Fibroblast of mammary gland (primary cell): ENCODE results near the gene OR52A1.
"Not testable (repeated sequence)": the region's sequence is repeated elsewhere in the genome, so short reads cannot be mapped to it uniquely, and the experiment has no call there.

Experiments
- DNase-seq: peaks from one replicate; pipeline ENCODE4 v3.0.0-alpha.2; 2010; ENCODE audit warnings: low read depth
- H3K4me3 ChIP-seq: 2 replicates; pipeline ENCODE4 v1.5.1; 2011; ENCODE audit warnings: low read depth, mild to moderate bottlenecking, low read length, moderate library complexity; ENCODE audit not compliant: control insufficient read depth
- CTCF ChIP-seq: conservative IDR thresholded peaks from 2 replicates; pipeline ENCODE4 v1.5.1; 2011; ENCODE audit warnings: low read depth, low read length, inconsistent platforms; ENCODE audit not compliant: control insufficient read depth, insufficient read depth

Gene OR52A1

DNA sequence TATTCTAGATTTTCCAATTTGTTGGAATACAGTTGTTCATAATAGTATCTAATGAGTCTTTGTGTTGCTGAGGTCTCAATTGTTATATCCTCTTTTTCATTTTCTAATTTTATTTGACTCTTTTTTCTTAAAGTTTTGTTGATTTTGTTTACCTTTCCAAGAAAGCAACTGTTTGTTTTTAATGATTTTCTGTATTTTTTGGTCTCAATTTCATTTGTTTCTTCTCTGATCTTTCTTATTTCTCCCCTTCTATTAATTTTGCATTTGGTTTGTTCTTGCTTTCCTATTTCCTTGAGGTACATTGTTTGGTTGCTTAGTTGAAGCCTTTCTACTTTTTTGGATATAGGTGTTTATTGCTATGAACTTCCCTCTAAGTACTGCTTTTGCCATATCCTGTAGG lies 5.2 kb upstream of the OR52A1 start:
- DNase-seq: no peak
- H3K4me3 ChIP-seq: no peak overlapping the region
- no peak for TF ChIP-seq CTCF

DNA sequence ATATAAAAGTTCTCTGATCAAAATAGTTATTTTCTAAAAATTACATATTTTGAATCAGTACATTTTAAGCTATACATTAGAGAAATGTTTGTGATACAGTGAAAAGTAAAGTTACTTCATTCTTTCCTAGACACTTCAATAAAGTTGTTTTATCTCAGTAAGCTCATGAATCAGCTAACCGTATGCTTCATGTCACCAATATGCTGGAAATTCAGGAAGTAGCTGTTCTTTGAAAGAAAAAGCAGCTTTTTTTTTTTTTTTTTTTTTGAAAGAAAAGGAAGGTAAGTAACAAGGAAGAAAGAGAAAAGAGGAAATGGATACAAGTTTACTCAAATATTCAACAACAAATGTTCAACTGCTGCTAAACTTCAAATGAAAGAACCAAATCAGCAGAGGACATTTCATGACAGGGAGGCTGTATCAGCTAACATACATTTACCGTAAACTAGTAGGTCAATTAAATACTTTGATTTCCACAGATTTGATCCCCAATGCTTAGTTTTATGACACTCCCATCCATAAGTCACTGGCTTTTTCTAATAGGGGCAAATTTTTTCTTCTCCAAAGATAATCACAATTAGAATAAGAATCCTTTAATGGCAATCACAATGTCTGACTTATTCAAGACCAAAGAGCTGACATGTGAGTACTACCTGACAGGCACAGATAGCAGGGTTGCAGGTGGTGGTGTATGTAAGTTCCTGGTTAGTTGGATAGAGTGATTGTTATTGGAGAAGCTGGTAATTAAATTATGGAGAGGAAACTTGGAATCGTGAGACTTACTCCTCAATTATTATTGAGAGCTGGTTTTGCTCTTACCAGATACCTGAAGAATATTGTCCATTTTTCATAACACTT lies 754 bp downstream of the OR52A1 start:
- TF ChIP-seq CTCF: no peak
- DNase-seq: no peak
- H3K4me3 ChIP-seq: no peak overlapping the region

- DNase-seq: no peak
- H3K4me3 ChIP-seq: no peak overlapping the region
- no peak for TF ChIP-seq CTCF
Measured at GRCh38 chr11:5151713-5152153, 2.8 kb downstream of the OR52A1 start.

- not testable (repeated sequence) for H3K4me3 ChIP-seq, DNase-seq
Measured at GRCh38 chr11:5144206-5144605, 10.4 kb downstream of the OR52A1 start.

DNA sequence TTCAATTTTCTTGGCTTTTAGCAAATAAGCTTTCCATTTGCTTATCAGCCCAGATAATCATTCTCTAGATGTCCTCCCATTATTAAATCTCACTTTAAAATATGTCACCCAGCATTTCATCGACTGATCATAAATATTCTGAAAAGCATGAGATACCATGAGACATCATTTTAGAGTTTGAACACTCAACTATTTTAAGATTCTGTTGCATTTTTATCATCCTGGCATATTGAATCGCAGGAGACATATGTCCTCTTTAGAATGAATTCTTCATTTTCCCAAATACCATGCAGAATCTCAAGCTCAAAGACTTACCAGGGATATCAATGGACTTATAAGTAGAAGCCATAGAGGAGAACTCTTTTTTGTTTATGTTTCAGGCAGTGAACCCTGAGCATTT lies 16.6 kb downstream of the OR52A1 start, which contains the start of gene OR52A5:
Gene OR52A5 (minus strand): TSS at position 361 of the 400 bp plus-strand sequence. CDS start 5,714 bp downstream, outside the sequence.
- TF ChIP-seq CTCF: no peak
- H3K4me3 ChIP-seq: no peak within 1 kb of the TSS
- no peak for DNase-seq

- TF ChIP-seq CTCF: no peak
- no peak for DNase-seq
- no peak overlapping the region for H3K4me3 ChIP-seq
Measured at GRCh38 chr11:5137014-5137413, 17.5 kb downstream of the OR52A1 start.

DNA sequence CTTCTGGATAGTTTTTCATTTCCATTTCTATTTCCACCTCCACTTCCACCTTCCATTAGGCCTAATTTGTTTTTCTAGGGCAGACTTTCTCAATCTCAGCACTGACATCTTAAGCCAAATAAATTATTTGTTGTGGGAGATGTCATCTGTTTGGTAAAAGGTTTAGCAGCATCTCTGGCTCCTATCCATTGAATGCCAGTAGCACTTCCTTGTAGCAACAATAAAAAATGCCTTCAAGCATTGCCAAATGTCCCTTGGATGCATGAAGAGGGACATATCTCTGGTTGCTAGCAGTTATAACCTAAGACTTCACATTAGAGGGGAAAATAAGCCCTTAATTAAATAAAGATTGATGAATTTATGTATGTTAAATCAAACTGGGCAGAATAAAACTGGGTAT lies 18.3 kb downstream of the OR52A1 start:
- no peak overlapping the region for H3K4me3 ChIP-seq
- no peak for DNase-seq
- TF ChIP-seq CTCF: no peak
